Measurements from ENCODE around the gene TVP23A. TPM values are rescaled to one million over a fixed set of nuclear protein-coding genes. Genes with fewer than 3 reads are reported as not detected.

Gene TVP23A
- total RNA-seq, 6 experiments from 2014 or later = not detected

DNA sequence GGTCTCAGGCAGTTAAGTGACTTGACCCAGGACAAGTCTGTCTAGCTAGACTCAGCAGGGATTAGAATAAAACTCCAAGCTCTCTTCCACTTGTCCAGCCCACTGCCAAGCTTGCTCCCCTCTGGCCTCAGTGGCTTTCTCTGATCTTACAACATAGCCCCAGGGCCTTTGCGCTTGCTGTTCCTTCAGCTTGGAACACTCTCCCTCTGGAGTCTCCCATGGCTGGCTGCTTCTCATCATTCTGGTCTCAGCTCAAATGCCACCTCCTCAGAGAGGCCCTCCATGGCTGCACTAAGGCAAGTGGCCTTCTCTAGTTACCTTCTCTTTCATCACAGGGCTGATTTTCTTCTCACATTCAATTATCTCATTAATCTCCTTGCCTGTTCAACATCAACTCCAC is 1.1 kb downstream of the TVP23A start:
- Mint-ChIP-seq H3K4me1 (ENCODE audit: low read depth) (no peaks in the 10 kb centered on the region), H3K36me3 (ENCODE audit: low read depth) (no peaks in the 10 kb centered on the region), H3K9me3 (no peaks in the 10 kb centered on the region), H3K27ac (no peak overlapping the region), H3K27me3 (ENCODE audit: insufficient read depth) (peaks cover 29% of the 10 kb centered on the region), H3K4me3 (no peak overlapping the region)
- no peak for DNase-seq
- TF ChIP-seq, protein P1, sequence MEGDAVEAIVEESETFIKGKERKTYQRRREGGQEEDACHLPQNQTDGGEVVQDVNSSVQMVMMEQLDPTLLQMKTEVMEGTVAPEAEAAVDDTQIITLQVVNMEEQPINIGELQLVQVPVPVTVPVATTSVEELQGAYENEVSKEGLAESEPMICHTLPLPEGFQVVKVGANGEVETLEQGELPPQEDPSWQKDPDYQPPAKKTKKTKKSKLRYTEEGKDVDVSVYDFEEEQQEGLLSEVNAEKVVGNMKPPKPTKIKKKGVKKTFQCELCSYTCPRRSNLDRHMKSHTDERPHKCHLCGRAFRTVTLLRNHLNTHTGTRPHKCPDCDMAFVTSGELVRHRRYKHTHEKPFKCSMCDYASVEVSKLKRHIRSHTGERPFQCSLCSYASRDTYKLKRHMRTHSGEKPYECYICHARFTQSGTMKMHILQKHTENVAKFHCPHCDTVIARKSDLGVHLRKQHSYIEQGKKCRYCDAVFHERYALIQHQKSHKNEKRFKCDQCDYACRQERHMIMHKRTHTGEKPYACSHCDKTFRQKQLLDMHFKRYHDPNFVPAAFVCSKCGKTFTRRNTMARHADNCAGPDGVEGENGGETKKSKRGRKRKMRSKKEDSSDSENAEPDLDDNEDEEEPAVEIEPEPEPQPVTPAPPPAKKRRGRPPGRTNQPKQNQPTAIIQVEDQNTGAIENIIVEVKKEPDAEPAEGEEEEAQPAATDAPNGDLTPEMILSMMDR (IDR thresholded peaks at IDR 0.05) = no peak

DNA sequence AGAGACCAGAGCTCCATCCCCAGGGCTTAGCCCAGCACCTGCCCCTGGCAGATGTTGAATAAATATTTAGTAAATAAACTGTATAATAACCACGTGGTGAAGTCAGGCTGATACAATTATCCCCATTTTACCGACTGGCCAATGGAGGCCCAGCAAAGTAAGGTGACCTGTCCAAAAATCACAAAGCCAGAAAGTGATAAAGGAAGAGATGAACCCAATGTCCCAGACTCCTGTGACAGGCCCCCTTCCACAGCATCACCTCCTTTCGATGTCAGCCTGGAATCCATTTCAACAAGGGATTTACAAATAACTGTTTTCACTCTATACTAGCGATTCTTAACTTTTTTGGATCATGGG is 5.5 kb downstream of the TVP23A start:
- Mint-ChIP-seq H3K4me1 (ENCODE audit: low read depth) (no peaks in the 10 kb centered on the region), H3K36me3 (ENCODE audit: low read depth) (no peaks in the 10 kb centered on the region), H3K27ac (no peak overlapping the region), H3K4me3 (no peak overlapping the region), H3K27me3 (ENCODE audit: insufficient read depth) (peaks cover 21% of the 10 kb centered on the region), H3K9me3 (no peaks in the 10 kb centered on the region)
- DNase-seq = no peak
- TF ChIP-seq, protein P1 (IDR thresholded peaks at IDR 0.05) = no peak

DNA sequence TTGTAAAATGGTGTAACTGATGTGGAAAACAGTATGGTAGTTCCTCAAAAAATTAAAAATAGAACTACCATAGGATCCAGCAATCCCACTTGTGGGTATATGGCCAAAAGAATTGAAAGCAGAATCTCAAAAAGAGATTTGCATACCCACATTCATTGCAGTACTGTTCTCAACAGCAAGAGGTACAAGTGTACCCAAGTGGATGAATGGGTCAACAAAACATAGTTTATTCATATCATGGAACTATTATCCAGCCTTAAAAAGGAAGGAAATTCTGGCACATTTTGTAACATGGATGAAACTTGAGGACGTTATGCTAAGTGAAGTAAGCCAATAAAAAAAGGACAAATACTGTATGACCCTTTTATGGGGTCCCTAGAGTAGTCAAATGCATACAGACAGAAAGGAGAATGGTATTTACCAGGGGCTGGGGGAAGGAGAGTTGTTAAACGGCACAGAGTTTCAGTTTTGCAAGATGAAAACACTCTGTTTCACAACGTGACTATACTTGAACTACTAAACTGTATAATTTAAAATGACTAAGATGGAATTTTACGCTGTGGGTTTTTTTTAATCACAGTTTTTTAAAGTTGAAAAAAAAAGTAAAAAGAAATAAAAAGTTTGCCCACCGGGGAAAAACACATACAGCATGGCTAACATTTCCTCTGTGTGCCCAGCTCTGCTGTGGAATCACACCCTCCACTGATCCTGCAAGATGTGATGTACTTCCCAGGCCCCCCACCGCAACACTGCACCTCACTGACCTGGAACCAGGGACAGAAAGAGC is 6.1 kb downstream of the TVP23A start:
- Mint-ChIP-seq H3K27ac (no peak overlapping the region), H3K27me3 (ENCODE audit: insufficient read depth) (peaks cover 21% of the 10 kb centered on the region), H3K4me1 (ENCODE audit: low read depth) (no peaks in the 10 kb centered on the region), H3K9me3 (no peaks in the 10 kb centered on the region), H3K36me3 (ENCODE audit: low read depth) (no peaks in the 10 kb centered on the region), H3K4me3 (no peak overlapping the region)
- TF ChIP-seq, protein P1 (IDR thresholded peaks at IDR 0.05) = no peak
- DNase-seq = no peak

DNA sequence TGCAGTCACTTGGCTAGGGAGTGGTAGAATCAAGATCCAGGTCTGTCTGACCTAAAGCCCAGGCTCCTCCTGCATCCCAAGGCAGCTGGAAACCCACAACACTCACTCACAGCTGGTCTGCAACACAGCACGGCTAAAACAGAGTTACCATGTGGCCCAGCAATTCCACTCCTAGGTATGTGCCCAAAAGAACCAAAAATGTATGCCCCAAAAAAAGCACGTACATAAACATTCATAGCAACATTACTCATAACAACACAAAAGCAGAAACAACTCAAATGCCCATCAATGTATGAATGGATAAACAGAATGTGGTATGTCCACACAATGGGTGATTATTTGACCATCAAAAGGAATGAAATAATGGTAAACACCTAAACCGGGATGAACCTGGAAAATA is 8.9 kb downstream of the TVP23A start:
- no peak for DNase-seq
- Mint-ChIP-seq H3K4me1 (ENCODE audit: low read depth) (no peaks in the 10 kb centered on the region), H3K27me3 (ENCODE audit: insufficient read depth) (peaks cover 21% of the 10 kb centered on the region), H3K36me3 (ENCODE audit: low read depth) (no peaks in the 10 kb centered on the region), H3K27ac (no peak overlapping the region), H3K4me3 (no peak overlapping the region), H3K9me3 (no peaks in the 10 kb centered on the region)
- TF ChIP-seq, protein P1 (IDR thresholded peaks at IDR 0.05) = no peak

DNA sequence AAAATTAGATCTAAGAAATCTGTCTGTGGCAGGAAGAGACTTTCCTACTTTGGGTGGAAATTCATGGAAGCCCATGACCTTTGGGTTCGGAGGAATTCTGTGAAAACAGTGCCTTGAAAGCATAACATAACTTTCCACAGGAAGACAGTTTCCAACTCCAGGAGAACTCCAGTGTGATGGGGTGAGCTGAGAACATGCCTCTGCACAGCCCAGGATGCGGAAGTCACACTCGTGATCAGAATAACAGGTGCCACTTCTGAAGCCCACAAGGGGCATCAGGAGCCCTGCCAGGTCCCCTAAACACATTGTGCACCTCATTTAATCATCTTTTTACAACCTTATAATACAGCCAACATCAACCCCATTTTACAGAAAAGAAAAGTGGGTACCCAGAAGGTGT is 9.7 kb downstream of the TVP23A start:
- no peak for DNase-seq
- no peak overlapping the region for H3K27ac Mint-ChIP-seq
- no peaks in the 10 kb centered on the region for H3K36me3 Mint-ChIP-seq (ENCODE audit: low read depth)
- no peaks in the 10 kb centered on the region for H3K4me1 Mint-ChIP-seq (ENCODE audit: low read depth)
- no peak overlapping the region for H3K4me3 Mint-ChIP-seq
- TF ChIP-seq, protein P1 (IDR thresholded peaks at IDR 0.05) = no peak
- peaks cover 23% of the 10 kb centered on the region for H3K27me3 Mint-ChIP-seq (ENCODE audit: insufficient read depth)
- H3K9me3 Mint-ChIP-seq = no peaks in the 10 kb centered on the region

Measured in HFFc6 (cell line).